ENCODE data around the gene LHX2.

The LHX2 gene

GRCh38 chr9:124013309-124014210 lies 2.0 kb downstream of the LHX2 start:
- no peak for DNase-seq (ENCODE audit: low read depth)

- no peak for DNase-seq (ENCODE audit: low read depth)
Measured at GRCh38 chr9:124014211-124014955, 2.8 kb downstream of the LHX2 start.

- no peak for DNase-seq (ENCODE audit: low read depth)
Measured at GRCh38 chr9:124014956-124015660, 3.5 kb downstream of the LHX2 start.

- DNase-seq (ENCODE audit: low read depth), result no peak
Measured at GRCh38 chr9:124015661-124016131, 4.1 kb downstream of the LHX2 start.

GRCh38 chr9:124016175-124017050 lies 4.8 kb downstream of the LHX2 start:
- no peak for DNase-seq (ENCODE audit: low read depth)

- DNase-seq (ENCODE audit: low read depth), result no peak
Measured at GRCh38 chr9:124017051-124017928, 5.7 kb downstream of the LHX2 start.

- no peak for DNase-seq (ENCODE audit: low read depth)
Measured at GRCh38 chr9:124017929-124018729, 6.6 kb downstream of the LHX2 start.

GRCh38 chr9:124018730-124019697 lies 7.4 kb downstream of the LHX2 start:
- no peak for DNase-seq (ENCODE audit: low read depth)

GRCh38 chr9:124019771-124020519 lies 8.4 kb downstream of the LHX2 start:
- DNase-seq (ENCODE audit: low read depth), result no peak

- DNase-seq (ENCODE audit: low read depth), result no peak
Measured at GRCh38 chr9:124020520-124021384, 9.2 kb downstream of the LHX2 start.

- no peak for DNase-seq (ENCODE audit: low read depth)
Measured at GRCh38 chr9:124021385-124021769, 9.8 kb downstream of the LHX2 start.

- DNase-seq (ENCODE audit: low read depth), result no peak
Measured at GRCh38 chr9:124022201-124023121, 10.9 kb downstream of the LHX2 start.

GRCh38 chr9:124024107-124024506 lies 12.5 kb downstream of the LHX2 start:
- DNase-seq (ENCODE audit: low read depth), result no peak

GRCh38 chr9:124029617-124030016 lies 18.0 kb downstream of the LHX2 start:
- no peak for DNase-seq (ENCODE audit: low read depth)

GRCh38 chr9:124030969-124031451 lies 19.4 kb downstream of the LHX2 start:
- DNase-seq (ENCODE audit: low read depth), result peak; percentile 37

All from non-pigmented ciliary epithelial cell (primary cell).